ENCODE results near the gene TRERF1.

TRERF1 gene

DNA sequence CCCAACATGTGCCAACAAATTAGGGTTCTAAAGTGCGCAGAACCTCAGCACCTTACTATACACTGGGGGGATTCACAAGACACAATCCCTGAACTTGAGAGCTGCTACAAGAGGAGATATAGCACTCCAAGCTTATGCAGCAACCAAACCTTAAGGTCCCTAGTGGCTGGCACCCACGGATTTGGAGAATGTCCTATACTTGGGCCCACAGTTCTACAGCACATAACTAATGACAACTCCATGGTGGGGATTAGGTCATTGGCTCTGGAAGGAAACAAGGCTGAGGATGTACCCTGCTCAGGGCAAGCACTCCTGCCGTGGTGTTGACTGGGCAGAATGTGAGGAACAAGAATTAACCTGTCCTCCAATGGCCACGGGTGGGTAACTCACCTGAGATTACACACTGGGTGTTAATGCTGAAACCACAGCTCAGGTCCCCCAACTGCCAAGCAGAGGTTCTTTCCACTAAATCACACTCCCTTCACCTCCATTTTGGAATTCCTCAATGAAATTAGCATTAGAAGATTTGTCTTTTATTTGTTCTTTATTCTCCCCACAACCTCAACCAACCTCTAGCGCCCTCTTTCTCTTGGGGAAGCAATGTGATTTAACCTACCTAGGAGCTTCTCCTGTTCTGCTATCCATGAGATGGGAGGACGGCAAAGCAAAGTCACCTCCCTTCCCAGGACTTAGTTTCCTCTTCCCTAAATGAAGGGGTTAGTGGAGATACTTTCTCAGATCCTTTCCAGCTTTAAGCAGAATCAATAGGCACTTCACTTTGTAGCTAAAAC lies 32.0 kb downstream of the TRERF1 start:
- no peak for DNase-seq

- no peak for DNase-seq
These were observed 33.0 kb downstream of the TRERF1 start for GRCh38 chr6:42418724-42419123.

DNA sequence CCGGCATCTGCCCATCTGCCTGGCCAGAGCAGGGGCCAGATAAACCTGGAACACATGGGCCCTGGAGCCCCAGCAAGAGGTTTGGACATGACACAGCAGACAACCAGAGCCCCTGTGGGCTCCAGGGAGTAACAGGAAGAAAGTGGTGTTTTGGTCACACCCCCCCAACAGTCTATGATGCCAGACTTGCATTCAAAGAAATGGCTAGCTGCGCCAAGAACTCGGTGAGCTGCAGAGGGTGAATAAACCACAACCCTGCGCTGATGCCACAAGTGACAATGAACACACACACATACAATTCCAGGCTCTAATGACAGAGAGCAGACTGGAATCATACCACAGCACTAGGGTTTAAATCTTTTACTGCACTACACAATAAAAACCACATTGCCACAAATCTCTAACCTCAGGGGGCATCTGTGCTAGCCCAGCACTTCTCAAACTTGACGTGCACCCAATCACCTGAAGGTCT lies 34.0 kb downstream of the TRERF1 start:
- DNase-seq = no peak

DNA sequence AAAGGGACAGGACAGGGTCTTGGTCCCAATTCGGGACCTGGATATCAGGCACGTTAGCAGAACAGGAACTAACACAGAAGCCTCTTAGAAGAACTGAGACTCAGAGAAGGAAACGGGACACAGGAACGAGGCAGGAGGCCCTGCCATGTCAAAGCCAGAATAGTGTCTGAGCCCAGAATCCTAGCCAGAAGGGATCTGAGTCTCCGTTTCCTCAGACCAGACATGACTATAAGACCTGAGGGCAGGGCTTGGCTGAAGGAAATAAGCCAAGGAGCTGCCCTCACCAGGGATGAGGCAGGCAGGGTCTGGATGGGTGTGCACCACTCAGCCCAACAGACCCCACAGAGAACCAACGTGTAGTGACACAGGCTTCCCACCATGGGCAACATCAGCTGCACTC lies 40.3 kb downstream of the TRERF1 start:
- no peak for DNase-seq

DNA sequence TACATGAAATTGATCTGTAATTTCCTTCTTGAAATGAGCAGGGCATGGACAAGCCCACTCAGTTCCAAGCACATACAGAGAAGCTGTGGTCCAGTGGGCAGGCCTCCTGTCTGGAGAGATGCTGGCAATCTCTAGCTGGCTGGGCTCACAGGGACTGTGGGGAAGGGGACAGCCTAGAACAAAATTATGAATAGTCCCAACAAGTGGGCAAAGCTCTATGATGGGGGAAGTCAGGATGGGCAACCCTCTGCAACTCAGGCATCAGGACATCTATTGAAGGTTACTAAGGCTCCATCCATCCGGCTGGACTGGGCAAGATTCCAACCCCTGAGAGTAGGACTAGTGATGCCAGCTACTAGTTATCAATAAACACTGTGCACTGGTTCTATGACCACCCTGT lies 40.9 kb downstream of the TRERF1 start:
- no peak for DNase-seq

- DNase-seq = no peak
These were observed 42.1 kb downstream of the TRERF1 start for GRCh38 chr6:42409581-42409980.

GRCh38 chr6:42407379-42407778 lies 44.3 kb downstream of the TRERF1 start:
- DNase-seq = no peak

DNA sequence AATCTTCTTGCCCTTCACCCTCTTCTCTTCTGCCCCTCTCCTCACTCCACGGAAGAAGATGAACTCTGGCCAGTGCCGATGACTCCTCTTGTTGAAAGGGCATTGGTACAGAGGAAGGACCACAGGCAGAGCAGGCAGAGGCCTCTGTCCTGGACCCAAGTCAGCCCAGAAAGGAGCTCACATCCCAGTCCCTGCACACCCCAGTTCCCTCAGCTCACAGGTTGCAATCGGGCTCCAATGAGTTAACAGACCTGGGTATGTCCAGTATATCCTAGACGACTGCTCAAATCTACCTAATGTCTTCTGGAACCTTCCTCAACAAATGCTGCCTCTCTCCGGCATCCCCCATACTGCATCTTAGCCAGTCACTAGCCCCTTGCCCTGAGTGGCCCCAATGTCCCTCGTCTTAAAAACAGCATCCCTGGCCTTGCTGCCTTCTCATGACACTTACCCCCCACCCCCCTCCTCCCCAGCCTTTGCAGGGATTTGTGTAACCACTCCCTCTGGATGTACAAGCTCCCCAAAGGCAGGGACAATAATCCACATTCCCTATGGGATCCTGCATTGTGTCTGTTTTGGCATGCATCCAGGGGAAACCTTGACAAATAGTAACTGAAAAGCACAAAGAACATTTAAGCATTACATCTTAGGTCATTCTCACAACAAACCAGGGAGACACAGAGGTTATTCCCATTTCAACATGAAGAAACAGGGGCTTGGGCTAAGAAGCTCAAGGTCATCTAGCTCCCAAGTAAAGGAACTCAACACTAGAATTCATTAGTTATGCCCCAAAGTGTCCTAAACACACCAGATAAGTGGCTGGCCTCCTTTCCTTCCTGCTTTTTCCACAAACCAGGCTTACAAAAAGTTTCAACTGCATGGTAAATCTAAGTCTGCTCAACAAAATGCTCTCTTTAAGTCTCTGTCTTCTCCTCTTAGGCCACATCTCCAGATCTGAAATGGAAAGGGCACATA lies 45.1 kb downstream of the TRERF1 start:
- no peak for DNase-seq

DNA sequence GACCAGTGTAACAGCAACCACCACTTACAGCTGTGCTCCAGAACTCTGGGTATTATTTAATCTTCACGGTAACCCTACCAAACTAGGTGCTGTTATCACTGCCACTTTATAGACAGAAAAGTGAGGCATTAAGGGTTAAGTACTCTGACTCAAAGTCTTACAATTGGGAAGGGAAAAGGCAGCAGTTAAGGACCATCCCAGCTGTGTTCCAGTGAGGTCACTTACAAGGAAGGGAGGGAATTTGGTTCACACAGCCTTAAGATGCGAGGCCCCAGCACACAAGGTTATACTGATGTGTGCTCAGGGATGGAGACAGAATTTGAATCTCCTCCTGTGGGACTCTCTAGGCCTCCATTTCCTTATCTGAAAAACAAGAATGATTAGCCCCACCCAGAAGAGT lies 46.7 kb downstream of the TRERF1 start:
- DNase-seq = no peak

DNA sequence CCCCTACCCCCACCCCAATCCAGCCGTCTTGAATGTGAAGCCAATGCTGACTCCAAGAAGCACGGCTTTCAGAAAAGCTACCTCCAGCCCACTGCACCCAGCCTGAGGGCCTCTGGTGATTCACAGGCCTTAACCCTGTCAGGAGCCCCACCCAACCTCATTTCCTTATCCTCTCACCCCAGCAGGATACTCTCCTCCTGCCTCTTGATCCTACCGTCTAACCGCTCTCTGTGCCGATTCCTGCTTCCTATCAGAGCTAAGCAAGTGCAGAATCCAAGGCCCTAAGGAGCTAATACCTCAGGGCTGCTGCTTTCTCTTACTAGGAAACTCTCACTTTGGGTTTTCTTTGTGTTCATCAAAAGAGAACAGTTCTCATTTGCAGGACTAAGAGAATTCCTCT lies 47.2 kb downstream of the TRERF1 start:
- DNase-seq = no peak

GRCh38 chr6:42403831-42404230 lies 47.9 kb downstream of the TRERF1 start:
- no peak for DNase-seq

- no peak for DNase-seq
These were observed 48.3 kb downstream of the TRERF1 start for GRCh38 chr6:42403421-42403820.

DNA sequence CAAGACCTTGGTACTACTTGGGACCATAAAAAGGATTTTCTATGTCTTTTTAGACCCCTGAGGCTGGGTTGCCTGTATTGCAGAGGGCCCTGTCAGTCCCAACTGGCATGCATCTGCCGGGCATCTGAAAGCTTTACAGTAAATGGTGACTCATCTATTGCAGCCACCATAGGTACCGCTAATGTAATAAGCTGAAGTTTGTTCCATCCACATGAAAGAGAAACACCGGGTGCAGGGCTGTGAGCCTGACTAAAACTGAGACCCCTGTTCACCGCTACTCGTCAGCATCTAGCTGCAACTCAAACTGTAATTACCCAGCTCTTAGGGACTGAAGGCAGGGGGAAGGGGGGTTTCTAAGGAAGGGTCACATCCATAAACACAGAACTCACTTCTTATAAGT lies 49.5 kb downstream of the TRERF1 start:
- DNase-seq = no peak

DNA sequence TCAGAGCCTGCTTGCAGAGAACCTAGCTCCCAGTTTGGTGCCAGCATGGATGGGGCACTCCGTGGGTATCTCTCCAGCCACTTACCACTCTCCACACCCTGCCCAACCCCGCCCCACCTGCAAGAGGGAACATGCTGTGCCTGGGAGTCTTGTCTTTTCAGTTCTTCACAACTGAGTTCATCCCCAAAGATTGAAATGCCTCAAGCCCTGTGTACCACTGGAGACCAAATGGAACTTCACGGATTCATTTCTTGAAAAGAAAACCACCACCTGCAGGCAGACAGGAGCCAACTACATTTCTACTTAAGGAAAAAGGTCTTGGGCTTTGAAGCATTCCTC lies 50.1 kb downstream of the TRERF1 start:
- no peak for DNase-seq

GRCh38 chr6:42400886-42401612 lies 50.7 kb downstream of the TRERF1 start:
- no peak for DNase-seq

- DNase-seq = no peak
These were observed 51.5 kb downstream of the TRERF1 start for GRCh38 chr6:42400061-42400760.

- DNase-seq = no peak
These were observed 55.0 kb downstream of the TRERF1 start for GRCh38 chr6:42396720-42397119.

- no peak for DNase-seq
These were observed 56.7 kb downstream of the TRERF1 start for GRCh38 chr6:42394881-42395620.

DNA sequence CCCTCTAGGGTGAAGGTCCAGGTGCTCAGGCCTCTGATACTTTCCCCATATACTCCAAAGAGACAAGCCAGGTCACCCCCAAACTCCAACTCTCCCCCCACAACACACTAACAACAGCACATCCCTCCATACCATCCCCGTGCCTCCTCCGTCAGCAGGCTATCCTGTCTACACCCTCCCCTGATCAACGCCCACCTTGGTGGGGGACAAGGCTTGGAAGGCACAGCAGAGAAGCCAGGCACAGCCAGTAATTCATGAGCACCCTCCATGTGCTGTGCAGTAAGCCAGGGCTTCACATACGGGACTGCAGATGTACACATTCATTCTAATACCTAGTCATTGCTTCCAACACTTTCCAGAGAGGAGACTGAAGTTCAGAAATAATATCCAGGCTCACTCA lies 57.6 kb downstream of the TRERF1 start:
- no peak for DNase-seq

DNA sequence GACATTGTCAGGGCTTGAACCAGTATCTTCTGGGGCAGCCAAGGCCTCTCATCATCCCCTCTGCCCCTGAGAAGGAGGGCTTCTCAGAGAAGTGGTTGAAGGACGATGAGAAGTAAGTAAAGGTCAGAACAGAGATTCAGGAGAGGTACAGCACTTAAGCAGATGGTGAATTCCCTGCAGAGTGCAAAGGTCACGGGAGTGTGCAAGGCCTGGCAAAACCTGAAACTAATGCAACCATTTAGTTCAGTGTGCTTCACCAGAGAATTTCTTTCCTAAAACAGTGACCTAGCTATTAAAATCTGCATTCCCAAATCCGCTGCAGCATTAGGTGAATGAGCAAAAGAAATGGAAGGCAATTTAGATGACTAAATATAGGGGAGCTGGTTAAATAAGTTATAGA lies 58.4 kb downstream of the TRERF1 start:
- no peak for DNase-seq

DNA sequence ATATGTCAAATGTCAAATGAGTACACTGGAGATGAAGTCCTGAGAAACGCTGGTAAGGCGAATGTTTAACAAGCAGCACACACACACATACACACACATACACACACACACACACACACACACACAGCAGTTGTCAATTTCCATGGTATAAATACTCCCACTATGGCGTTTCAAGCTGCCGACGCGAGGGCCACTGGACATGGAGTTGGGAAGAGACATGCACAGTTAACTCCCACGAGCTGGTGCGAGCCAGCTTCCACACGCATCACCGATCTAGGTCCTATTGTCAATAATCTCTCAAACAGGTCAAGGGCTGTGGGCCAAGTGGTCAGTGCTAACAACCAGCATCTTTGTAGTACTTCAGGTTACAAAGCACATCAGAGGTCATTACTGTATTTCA lies 58.9 kb downstream of the TRERF1 start:
- DNase-seq = no peak

- DNase-seq = no peak
These were observed 60.3 kb downstream of the TRERF1 start for GRCh38 chr6:42391441-42391840.

All from activated gamma-delta T cell (primary cell).